T-helper 1 cell treated with Interleukin-12 subunit alpha and Interleukin-12 subunit beta and Interleukin-4 antibody, amounts not matched to agents 30 ng/mL and 1 ng/mL, for 36 hours (primary cell): Measurements from ENCODE around the gene CCDC57. TPM values are rescaled to one million over a fixed set of nuclear protein-coding genes. Genes with fewer than 3 reads are reported as not detected.
"Not testable (repeated sequence)": the region's sequence is repeated elsewhere in the genome, so short reads cannot be mapped to it uniquely, and the experiment has no call there.

Experiments used
- intact Hi-C: fragments of 100-400 bp; cut with micrococcal nuclease; formaldehyde crosslinking; loops from one replicate; pipeline ENCODE4 v1.15.1; 2024
- total RNA-seq: library from RNA; stranded (reverse); gene quantifications from 2 replicates; pipeline ENCODE4 v1.2.3, GENCODE V29; 2022

CCDC57 gene
- total RNA-seq, 1 donor from 2014 or later, result 75.3 TPM

GRCh38 chr17:82186221-82186620 is 26.4 kb downstream of the CCDC57 start:
- intact Hi-C loops, result no loop called here

- intact Hi-C loops, result no loop called here
Measured at GRCh38 chr17:82184761-82185160, 27.9 kb downstream of the CCDC57 start.

GRCh38 chr17:82180776-82181528 is 31.7 kb downstream of the CCDC57 start:
- intact Hi-C loops, result no loop called here

GRCh38 chr17:82179946-82180475 is 32.6 kb downstream of the CCDC57 start:
- intact Hi-C loops, result no loop called here

GRCh38 chr17:82179412-82179811 is 33.2 kb downstream of the CCDC57 start:
- intact Hi-C loops, result no loop called here

- intact Hi-C loops, result no loop called here
Measured at GRCh38 chr17:82178499-82179261, 34.0 kb downstream of the CCDC57 start.

GRCh38 chr17:82177761-82178498 is 34.7 kb downstream of the CCDC57 start:
- intact Hi-C loops, result no loop called here

- intact Hi-C loops, result no loop called here
Measured at GRCh38 chr17:82177276-82177675, 35.4 kb downstream of the CCDC57 start.

- intact Hi-C loops, result no loop called here
Measured at GRCh38 chr17:82175951-82176350, 36.7 kb downstream of the CCDC57 start.

- intact Hi-C loops, result no loop called here
Measured at GRCh38 chr17:82175201-82175600, 37.4 kb downstream of the CCDC57 start.

GRCh38 chr17:82174042-82174857 is 38.4 kb downstream of the CCDC57 start:
- intact Hi-C loops, result not testable (repeated sequence)

GRCh38 chr17:82173351-82174041 is 39.1 kb downstream of the CCDC57 start:
- intact Hi-C loops, result no loop called here

GRCh38 chr17:82172486-82173160 is 40.0 kb downstream of the CCDC57 start:
- intact Hi-C loops, result no loop called here

GRCh38 chr17:82171750-82172375 is 40.8 kb downstream of the CCDC57 start:
- intact Hi-C loops, result no loop called here

- intact Hi-C loops, result no loop called here
Measured at GRCh38 chr17:82170412-82170961, 42.2 kb downstream of the CCDC57 start.

- intact Hi-C loops, result no loop called here
Measured at GRCh38 chr17:82168568-82168967, 44.1 kb downstream of the CCDC57 start.

- intact Hi-C loops, result no loop called here
Measured at GRCh38 chr17:82167028-82167427, 45.6 kb downstream of the CCDC57 start.

GRCh38 chr17:82164853-82165252 is 47.8 kb downstream of the CCDC57 start:
- intact Hi-C loops, result no loop called here

- intact Hi-C loops, result no loop called here
Measured at GRCh38 chr17:82161216-82161615, 51.4 kb downstream of the CCDC57 start.
